GM19438 (cell line): ENCODE data around the gene GHDC.
"Not testable (repeated sequence)": the region's sequence is repeated elsewhere in the genome, so short reads cannot be mapped to it uniquely, and the experiment has no call there.

Experiments
- ATAC-seq: cut with Tn5 transposase; IDR thresholded peaks from one replicate; pipeline ENCODE4 v1.9.1; 2021; ENCODE audit warnings: low read depth; ENCODE audit not compliant: unreplicated experiment

The GHDC gene

DNA sequence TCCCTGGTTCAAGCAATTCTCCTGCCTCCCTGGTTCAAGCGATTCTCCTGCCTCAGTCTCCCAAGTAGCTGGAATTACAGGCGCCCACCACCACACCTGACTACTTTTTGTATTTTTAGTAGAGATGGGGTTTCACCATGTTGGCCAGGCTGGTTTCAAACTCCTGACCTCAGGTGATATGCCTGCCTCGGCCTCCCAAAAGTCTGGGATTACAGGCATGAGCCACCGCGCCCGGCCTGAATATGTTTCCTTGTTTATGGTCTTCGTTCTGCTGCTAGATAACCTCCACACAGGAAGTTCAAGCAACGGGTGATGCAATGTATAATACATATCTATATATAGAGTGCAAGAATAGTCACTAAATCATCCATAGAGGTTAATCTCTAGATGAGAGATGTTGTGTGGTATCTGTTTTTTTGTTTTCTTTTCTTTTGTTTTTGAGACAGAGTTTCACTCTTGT, 11.9 kb upstream of the GHDC start:
- not testable (repeated sequence) for ATAC-seq

DNA sequence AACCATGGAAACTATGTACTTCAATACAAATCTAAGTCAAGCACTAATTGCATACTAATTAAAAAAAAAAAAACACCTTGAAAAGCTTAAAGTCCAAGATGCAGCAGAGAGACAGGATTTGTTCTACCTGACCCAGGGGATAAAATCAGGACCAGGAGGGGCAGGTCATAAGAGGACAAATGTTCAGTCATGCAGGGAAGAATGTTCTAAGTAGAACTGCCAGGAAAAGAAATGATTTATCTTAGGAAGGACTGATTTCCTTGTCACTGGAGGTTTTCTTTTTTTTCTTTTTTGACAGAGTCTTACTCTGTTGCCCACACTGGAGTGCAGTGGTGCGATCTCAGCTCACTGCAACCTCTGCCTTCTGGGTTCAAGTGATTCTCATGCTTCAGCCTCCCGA, 9.1 kb upstream of the GHDC start:
- no peak for ATAC-seq

DNA sequence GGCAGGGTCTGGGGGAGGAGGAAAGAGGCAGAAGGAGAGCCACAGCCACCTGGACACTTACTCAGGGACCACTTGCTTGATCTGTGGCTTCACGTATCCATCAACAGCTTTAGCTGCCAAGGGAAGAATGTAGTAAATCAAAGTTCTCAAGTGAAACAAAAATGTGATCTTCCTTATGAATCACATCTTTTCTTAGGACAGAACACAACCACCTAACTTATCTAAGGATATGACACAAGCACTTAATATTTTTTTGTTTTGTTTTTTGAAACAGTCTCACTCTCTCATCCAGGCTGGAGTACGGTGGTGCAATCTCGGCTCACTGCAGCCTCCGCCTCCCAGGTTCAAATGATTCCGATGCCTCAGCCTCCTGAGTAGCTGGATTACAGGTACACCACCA, 8.4 kb upstream of the GHDC start:
- no peak for ATAC-seq

DNA sequence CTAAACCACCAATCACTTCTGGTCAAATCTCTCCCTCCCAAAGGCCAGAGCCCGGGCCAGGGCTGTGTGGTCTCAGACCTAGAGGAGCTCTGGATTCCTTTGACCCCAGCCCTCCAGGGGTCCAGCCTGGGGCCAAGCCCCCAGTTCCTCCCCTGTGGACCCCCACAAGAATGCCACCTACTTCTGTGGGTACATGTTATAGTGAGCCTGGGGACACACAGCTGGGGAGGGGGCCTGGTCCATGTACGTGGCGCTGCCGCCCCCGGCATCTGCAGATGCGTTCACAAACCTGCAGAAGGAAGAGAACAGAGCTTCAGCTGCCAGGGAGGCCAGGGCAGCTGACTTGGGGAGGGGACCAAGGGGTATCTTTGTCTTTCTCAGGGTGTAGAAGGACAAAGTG, 7.9 kb upstream of the GHDC start:
- ATAC-seq, result no peak

DNA sequence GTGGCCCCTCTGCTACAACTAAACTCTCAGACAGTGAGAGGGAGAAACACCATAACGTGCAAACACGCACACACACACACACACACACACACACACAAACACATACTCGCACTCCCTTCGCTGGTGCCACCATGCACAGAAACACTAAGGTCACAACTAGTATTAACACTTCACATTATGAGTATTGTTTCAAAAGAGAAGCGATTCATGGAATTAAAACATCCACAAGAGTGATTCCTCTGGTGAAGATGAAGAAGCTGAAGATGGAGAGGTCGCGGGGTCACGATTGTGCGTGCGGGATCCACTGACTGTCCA, 7.1 kb upstream of the GHDC start:
- ATAC-seq, result no peak

DNA sequence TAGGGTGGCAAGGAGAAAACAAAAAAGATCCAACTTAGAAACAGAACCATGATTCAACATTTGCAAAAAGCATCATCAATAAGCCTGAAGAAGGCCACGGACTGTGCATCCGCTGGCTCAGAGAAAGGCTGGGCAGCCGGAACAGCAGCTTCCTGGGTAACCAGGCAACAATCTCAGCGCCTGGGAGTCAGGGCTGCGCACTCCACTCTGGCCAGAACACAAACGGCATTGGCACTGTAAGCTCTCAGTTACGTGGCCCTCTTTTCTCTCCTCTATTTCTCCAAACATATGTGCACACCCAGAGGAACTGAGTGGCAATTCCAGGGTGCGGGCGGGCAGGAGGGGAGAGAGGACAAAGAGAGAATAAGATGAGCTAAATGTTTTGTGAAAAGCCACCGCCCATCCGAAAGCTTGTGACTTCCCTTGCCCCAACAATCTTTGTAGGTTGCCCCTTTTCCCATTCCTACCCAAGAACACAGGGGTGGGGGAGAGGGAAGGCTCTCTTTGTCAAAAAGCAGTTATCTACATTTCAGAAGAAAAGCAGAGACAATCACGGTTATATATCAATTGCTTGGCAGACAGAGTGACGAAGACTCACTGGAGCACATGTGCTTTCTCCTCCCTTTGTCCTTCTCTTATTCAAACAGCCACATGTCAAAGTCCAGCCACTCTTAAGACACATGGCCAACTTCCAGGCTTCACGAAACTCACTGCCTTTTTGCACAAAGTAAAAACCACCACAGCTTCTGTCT, 6.6 kb upstream of the GHDC start:
- ATAC-seq, result no peak

DNA sequence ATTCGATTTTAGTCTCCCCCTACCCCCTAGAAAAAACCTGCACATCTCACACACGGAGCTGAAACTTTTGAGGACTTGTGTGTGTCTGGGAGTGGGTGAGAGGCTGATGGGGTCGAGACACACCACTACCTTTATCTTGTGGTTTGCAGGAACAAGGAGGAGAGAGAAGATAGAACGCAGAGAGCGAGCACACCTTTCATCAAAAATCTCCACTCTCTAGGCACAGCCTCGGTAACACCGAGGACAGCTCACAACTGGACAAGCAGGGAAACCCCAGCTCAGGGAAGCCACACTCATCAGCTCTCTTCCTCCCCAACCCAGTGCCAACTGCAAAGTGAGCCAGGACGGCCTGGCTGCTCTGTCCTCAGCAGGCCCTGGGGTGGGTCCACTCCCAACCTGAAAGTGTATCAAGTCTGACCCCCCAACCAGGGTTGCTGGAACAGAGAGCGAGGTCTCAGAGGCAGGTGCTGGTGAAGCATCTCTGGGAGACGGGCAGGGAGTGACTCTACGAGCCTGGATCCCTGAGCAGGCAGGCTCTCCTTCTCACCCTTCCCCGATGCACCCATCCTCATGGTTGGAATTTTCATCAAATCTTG, 5.2 kb upstream of the GHDC start:
- no peak for ATAC-seq

DNA sequence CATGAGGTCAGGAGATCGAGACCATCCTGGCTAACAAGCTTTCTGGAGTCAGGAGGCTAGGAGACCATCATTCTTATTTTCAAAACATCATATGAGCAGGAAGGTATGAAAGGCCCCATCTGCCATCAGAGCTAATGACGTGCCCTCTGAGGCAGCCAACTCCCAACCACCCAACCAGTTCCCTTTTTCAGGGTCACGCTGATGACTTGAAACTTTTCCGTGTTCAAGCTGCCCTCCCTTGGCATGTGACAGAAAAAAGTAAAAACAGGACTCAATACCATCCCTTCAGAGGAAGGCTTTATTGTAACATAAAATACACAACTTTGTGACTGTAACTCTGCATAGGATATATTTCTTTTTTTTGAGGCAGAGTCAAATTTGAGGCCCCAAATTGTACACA, 4.6 kb upstream of the GHDC start:
- no peak for ATAC-seq

DNA sequence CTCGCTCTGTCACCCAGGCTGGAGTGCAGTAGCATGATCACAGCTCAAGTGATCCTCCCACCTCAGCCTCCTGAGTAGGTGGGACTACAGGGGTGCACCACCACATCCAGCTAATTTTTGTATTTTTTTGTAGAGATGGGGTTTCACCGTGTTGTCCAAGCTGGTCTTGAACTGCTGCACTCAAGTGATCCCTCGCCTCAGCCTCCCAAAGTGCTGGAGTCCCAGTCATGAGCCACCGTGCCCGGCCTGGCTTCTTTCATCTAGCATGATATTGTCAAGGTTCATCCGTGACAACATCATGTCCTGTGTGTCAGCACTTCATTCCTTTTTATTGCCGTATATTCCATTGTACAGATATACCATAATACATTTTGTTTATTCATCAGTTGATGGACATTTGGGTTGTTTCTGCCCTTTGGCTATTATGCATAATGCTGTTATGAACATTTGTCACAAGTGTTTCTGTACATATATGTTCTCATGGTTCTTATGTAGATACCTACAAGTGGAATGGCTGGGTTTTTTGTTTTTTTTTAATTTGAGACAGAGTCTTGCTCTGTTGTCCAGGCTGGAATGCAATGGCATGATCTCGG, 3.4 kb upstream of the GHDC start:
- ATAC-seq, result no peak

DNA sequence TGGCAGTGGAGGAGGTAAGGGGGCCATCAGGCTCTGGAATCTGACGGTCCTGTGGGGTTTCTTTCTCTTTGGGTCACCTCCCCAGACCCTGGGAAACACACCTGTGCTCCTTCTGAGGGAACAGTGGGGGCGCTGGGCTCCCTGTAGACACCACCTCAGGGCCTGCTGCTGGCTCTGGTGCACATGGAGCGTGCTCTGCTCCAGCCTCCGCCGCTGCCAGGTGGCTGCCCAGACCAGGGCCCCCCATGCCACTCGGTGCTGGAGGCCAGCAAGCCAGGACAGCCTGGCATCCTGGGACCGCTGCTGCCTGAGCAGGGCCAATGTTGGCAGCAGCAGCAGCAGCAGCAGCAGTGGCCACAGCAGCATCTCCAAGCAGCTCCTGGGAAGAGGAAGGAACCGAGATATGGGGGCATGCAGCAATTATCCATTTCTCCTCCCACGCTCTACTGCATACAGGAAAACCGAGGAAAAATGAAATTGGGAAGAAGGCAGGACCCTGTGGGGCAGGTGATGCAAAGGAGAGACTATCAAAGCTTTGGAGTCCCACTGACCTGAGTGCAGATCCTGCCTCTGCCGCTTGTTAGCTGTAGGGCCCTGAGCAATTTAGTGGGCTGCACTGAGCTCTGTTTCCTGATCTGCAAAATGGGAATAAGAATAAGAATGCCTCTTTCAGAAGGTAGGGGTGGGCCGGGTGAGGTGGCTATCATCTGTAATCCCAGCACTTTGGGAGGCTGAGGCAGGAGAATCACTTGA, 902 bp downstream of the GHDC start:
- ATAC-seq, result no peak

DNA sequence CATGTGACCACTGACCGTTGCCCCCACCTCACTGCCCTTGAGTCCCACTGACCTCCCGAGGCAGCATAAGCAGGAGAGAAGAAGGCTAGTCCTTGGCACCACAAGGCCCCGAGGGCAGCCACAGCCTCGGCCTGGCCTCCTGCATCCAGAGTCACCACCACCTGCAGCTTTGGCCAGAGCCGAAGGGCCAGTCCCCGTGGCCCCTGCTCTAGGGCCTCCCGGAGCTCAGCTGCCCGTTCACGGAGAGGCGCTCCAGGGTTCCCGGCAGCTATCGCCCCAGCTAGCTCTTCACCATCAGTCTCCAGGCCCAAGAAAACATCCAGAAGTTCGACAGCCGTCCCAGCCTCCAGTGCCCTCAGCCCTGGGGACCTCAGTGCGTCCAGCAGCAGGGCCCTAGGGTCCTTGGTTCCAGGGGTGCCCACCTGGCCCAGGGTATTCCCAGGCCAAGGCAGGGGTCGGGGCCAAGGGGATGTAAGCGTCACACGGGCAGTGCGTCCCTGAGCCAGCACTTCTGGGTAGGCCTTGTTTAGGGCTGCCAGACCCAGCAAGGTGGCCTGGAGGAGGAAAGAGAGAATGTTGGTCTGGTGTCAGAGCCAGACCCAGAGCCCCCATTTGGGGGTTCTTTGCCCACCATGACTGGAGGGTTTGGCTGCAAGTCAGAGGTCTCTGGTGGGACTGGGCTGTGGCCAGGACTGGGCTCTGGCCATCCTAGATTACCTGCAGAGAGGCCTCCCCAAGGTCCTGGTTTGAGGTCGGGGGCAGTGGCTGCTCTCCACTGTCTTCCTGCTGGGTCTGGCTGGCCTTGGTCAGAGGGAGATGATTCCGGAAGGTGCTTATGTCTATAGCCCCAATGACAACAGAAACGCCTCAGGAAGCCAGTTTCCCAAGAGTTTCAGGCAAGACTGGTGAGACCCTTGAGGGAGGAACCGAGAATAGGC, 1.8 kb downstream of the GHDC start:
- no peak for ATAC-seq

DNA sequence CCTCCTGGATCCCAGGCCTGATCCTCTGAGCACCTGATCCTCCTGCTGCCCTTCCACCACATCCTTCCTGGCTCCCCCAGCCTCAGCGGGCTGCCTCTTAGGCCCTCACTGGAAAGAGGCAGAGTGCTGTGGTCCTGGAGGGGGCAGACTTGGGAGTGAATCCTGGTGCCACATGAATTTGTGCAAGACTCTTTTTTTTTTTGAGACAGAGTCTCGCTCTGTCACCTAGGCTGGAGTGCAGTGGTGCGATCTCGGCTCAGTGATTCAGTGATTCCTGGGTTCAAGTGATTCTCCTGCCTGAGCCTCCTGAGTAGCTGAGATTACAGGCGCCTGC, 3.1 kb downstream of the GHDC start:
- ATAC-seq, result no peak

DNA sequence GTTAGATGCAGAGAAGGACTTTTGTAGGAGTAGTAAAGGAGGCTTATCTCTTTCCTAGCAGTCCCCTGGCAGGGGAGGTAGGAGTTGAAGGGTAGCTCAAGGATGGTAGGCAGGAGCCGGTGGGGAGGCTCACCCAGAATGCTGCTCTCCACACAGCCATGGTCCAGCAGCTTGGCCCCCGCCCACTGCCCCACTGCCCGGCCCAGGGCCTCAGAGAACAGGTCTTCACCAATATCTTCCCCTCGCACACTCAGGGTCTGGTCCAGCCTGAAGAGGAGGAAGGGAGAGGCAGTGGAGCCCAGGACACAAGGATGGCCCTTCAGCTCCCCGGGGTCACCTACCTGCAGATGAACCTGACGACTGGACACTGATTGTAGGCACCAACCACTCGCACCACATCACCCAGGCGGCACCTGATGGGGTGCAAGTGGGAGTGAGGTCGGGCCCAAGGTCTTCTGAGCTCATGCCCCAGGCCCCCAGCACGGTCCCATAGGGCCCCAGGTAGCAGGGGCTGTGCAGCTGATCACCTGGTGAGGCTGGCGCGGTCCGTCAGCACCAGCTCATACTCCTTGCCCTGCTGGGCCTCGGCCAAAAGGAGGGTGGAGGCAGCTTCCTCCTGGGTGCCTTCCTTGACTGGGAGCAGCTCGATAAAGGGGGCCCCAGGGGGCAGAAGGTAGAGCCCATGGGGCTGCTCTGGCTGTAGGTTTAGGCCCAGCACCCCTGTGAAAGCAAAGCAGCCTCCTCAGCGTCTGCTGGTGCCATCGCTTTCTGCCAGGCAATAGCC, 3.6 kb downstream of the GHDC start:
- ATAC-seq, result no peak

DNA sequence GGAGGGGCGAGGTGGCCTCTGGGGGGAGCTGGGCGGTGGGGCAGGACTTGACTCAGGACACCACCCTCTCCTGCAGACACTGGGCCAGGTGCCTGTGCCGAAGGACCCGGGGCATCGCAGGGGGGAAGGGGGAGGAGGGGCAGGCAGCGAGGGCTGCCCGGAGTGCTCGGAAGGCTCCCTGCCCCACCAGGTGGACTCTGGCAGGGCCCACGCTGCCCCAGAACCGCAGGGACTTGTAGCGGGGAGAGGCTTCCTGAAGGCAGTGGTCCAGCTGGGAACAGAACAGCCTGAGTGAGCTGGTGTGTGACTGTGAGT, 4.7 kb downstream of the GHDC start:
- no peak for ATAC-seq

DNA sequence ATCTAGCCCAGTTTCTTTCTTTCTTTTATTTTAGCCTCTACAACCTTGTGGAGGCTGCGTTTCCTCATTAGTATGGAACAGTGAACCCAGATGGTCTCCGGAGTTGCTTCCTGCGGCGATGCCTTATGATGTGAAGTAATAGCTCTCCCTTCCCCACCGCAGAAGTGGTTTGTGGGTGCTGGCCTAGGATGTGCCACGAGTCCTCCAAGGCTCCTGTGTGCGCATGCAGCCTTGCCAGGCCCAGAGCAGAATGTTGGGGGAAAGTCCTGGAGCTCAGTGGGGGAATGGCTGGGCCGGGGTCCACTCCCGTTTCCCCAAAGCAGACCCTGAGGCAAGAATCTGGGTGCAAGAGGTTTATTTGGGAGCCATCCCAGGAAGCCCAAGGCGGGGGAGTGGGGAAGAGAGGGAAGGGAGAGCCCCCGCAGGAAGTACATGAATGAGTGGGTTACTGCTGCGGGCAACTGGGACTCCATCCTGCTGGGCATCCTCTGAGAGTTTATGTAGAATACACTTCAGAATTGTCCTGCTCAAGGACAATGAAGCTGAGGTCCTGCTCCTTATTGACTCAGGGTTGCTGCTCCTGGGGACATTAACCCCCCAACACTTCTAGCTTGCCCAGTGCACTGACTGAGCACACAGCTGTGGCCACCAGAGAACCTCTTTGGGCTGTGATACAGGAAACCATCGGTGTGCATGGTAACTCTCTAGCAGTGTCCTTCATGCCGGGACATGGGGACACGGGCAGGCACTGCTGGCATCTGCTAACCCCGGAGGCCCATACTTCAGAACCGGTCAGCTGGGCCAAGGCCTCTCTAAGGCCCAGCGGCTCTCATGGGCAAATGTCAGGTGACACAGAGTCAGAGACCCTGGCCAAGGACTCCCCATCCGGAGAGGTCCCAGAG, 5.3 kb downstream of the GHDC start:
- ATAC-seq, result no peak

DNA sequence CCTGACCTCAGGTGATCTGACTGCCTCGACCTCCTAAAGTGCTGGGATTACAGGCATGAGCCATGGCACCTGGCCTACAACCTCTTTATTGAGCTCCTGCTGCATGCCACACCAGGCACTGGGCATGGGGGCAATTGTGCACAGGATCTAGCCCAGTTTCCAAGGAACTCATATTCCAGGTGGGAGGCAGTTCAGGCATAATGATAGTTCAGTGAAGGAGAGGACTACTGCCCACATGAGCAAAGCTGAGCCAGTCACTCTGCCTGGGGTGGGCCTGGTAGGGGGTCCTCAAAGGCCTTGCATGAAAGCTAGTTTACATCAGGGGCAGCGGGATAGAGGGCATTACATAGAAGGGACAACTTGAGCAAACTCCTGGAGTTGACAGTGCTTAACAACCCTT, 6.5 kb downstream of the GHDC start:
- no peak for ATAC-seq

DNA sequence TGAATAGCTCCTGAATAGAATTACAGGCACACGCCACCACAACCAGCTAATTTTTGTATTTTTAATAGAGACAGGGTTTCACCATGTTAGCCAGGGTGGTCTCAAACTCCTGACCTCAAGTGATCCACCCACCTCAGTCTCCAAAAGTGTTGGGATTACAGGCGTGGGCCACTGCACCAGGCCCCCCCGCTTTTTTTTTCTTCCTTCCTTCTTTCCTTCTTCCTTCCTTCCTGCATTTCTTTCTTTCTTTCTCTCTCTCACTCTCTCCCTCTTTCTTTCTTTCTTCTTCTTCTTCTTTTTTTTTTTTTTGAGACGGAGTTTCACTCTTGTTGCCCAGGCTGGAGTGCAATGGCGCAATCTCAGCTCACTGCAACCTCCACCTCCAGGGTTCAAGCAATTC, 8.1 kb downstream of the GHDC start:
- not testable (repeated sequence) for ATAC-seq

DNA sequence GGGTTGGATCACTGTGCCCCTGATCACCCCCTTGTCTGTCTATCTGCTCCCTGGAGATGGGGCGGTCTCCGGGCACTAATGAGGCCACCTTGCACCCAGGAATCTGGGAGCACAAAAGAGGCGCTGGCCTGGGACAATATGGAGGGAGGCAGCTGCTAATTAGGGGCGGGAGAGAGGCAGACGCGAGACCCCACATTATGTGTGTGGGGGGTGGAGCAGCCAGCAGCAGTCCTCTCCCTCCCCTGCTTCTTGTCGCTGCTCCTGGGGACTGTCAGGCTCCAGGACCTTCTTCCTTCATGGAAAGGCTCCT, 8.7 kb downstream of the GHDC start:
- no peak for ATAC-seq
